Erythroblast (primary cell): ENCODE data around the gene CREB5.

ENCODE experiments used
- GATA1 ChIP-seq: IDR thresholded peaks from 2 replicates; pipeline ENCODE4 v1.6.1; 2011; ENCODE audit warnings: low read depth, mild to moderate bottlenecking, control low read depth, low read length, moderate library complexity
- POLR2A ChIP-seq: IDR thresholded peaks from 2 replicates; pipeline ENCODE4 v1.6.1; 2011; ENCODE audit warnings: mild to moderate bottlenecking, low read length

DNA sequence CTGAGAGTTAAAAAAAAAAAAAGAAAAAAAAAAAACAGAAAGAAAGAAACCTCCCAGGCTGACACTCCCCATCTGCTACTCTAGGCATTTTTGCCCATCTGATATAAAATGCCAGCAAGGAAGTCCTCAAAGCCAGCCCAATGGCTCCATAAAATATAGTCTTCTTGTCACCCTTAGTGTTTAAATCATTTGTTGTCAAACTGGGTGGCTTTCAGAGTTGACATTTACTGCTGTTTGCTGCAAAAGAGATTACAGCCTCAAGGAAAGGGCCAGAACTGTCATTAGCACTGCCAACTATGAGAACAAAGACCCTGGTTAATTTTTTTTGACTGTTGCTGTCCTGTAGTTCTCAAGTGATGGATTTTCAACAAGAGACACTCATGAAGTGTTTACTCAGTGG, 459.3 kb downstream of the CREB5 start:
- TF ChIP-seq POLR2A (no peak), GATA1 (no peak)
